ENCODE measurements around the gene TMEM236. TPM values are rescaled to one million over a fixed set of nuclear protein-coding genes. Genes with fewer than 3 reads are reported as not detected.

The TMEM236 gene
- total RNA-seq, 2 experiments from 2014 or later = 0.05 to 0.06 TPM

- Mint-ChIP-seq H3K27ac (no peak overlapping the region), H3K36me3 (ENCODE audit: low read depth) (no peaks in the 10 kb centered on the region), H3K27me3 (no peaks in the 10 kb centered on the region), H3K4me1 (ENCODE audit: low read depth) (no peaks in the 10 kb centered on the region), H3K4me3 (no peak overlapping the region), H3K9me3 (no peaks in the 10 kb centered on the region)
- no peaks in the 10 kb centered on the region for H3K27me3 ChIP-seq (ENCODE audit: control insufficient read depth in 1 of 2, insufficient read depth in 2 of 2, low read length in 2 of 2)
- ATAC-seq (ENCODE audit: poor library complexity) = no peak
- no peaks in the 10 kb centered on the region for H3K9me3 ChIP-seq (ENCODE audit: control insufficient read depth in 1 of 2, insufficient read depth in 1 of 2, low read length in 2 of 2)
- no peak overlapping the region for H3K27ac ChIP-seq (ENCODE audit: low read depth in 1 of 2, low read length in 2 of 2)
- no peak overlapping the region for H3K4me3 ChIP-seq (ENCODE audit: low read length)
- no peaks in the 10 kb centered on the region for H3K4me1 ChIP-seq (ENCODE audit: insufficient read depth, low read length)
- POLR2A ChIA-PET = no interaction called here
- TF ChIP-seq CTCF (IDR thresholded peaks at IDR 0.05) = no peak
- CTCF ChIA-PET = no interaction called here
- H3K36me3 ChIP-seq (ENCODE audit: insufficient read depth, low read length) = no peaks in the 10 kb centered on the region
- no peak for DNase-seq
- intact Hi-C loops (cut with DNase I, micrococcal nuclease) = no loop called here
These were observed 20.5 kb upstream of the TMEM236 start for GRCh38 chr10:17731331-17732020.

- H3K4me1 Mint-ChIP-seq (ENCODE audit: low read depth) = no peaks in the 10 kb centered on the region
- H3K4me3 Mint-ChIP-seq = no peak overlapping the region
- no peak for DNase-seq
- no peak for TF ChIP-seq CTCF (IDR thresholded peaks at IDR 0.05)
- no peaks in the 10 kb centered on the region for H3K36me3 Mint-ChIP-seq (ENCODE audit: low read depth)
- Histone ChIP-seq H3K4me1 (ENCODE audit: insufficient read depth, low read length) (no peaks in the 10 kb centered on the region), H3K9me3 (ENCODE audit: control insufficient read depth in 1 of 2, insufficient read depth in 1 of 2, low read length in 2 of 2) (no peaks in the 10 kb centered on the region), H3K27ac (ENCODE audit: low read depth in 1 of 2, low read length in 2 of 2) (no peak overlapping the region), H3K27me3 (ENCODE audit: control insufficient read depth in 1 of 2, insufficient read depth in 2 of 2, low read length in 2 of 2) (no peaks in the 10 kb centered on the region), H3K36me3 (ENCODE audit: insufficient read depth, low read length) (no peaks in the 10 kb centered on the region), H3K4me3 (ENCODE audit: low read length) (no peak overlapping the region)
- H3K27ac Mint-ChIP-seq = no peak overlapping the region
- intact Hi-C loops (cut with DNase I, micrococcal nuclease) = no loop called here
- ChIA-PET CTCF (no interaction called here), POLR2A (no interaction called here)
- H3K9me3 Mint-ChIP-seq = no peaks in the 10 kb centered on the region
- no peaks in the 10 kb centered on the region for H3K27me3 Mint-ChIP-seq
- no peak for ATAC-seq (ENCODE audit: poor library complexity)
These were observed 18.4 kb upstream of the TMEM236 start for GRCh38 chr10:17733620-17734019.

- POLR2A ChIA-PET = no interaction called here
These were observed 17.4 kb upstream of the TMEM236 start for GRCh38 chr10:17734432-17735080.

More at GRCh38 chr10:17734432-17735080, 17.4 kb upstream of the TMEM236 start:
- intact Hi-C loops (cut with DNase I, micrococcal nuclease) = no loop called here
- no peak overlapping the region for H3K4me3 Mint-ChIP-seq
- H3K4me3 ChIP-seq (ENCODE audit: low read length) = no peak overlapping the region
- H3K4me1 Mint-ChIP-seq (ENCODE audit: low read depth) = no peaks in the 10 kb centered on the region
- H3K27ac Mint-ChIP-seq = no peak overlapping the region
- H3K9me3 ChIP-seq (ENCODE audit: control insufficient read depth in 1 of 2, insufficient read depth in 1 of 2, low read length in 2 of 2) = no peaks in the 10 kb centered on the region
- CTCF ChIA-PET = no interaction called here
- H3K4me1 ChIP-seq (ENCODE audit: insufficient read depth, low read length) = no peaks in the 10 kb centered on the region
- no peaks in the 10 kb centered on the region for H3K9me3 Mint-ChIP-seq
- no peak for TF ChIP-seq CTCF (IDR thresholded peaks at IDR 0.05)
- no peaks in the 10 kb centered on the region for H3K27me3 ChIP-seq (ENCODE audit: control insufficient read depth in 1 of 2, insufficient read depth in 2 of 2, low read length in 2 of 2)
- no peaks in the 10 kb centered on the region for H3K27me3 Mint-ChIP-seq
- no peaks in the 10 kb centered on the region for H3K36me3 ChIP-seq (ENCODE audit: insufficient read depth, low read length)
- no peak for DNase-seq
- no peak for ATAC-seq (ENCODE audit: poor library complexity)
- H3K36me3 Mint-ChIP-seq (ENCODE audit: low read depth) = no peaks in the 10 kb centered on the region
- no peak overlapping the region for H3K27ac ChIP-seq (ENCODE audit: low read depth in 1 of 2, low read length in 2 of 2)

Data from CD4-positive, alpha-beta T cell (primary cell).